HL-60 (cell line): ENCODE data around the gene SIGLEC9.

Experiments used
- GABPA ChIP-seq: IDR thresholded peaks from 2 replicates; pipeline ENCODE4 v1.6.1; 2012; ENCODE audit warnings: low read depth
- POLR2AphosphoS5 ChIP-seq: IDR thresholded peaks from 2 replicates; pipeline ENCODE4 v1.6.1; 2012; ENCODE audit warnings: low read depth
- SPI1 ChIP-seq: IDR thresholded peaks from 2 replicates; pipeline ENCODE4 v1.6.1; 2012; ENCODE audit warnings: low read depth, mild to moderate bottlenecking, borderline replicate concordance
- TF ChIP-seq, protein P1 (sequence below): IDR thresholded peaks from one replicate; pipeline ENCODE4 v1.5.1; 2011; ENCODE audit warnings: low read length, control low read depth, inconsistent platforms; ENCODE audit not compliant: insufficient read depth

- TF ChIP-seq, protein P1, sequence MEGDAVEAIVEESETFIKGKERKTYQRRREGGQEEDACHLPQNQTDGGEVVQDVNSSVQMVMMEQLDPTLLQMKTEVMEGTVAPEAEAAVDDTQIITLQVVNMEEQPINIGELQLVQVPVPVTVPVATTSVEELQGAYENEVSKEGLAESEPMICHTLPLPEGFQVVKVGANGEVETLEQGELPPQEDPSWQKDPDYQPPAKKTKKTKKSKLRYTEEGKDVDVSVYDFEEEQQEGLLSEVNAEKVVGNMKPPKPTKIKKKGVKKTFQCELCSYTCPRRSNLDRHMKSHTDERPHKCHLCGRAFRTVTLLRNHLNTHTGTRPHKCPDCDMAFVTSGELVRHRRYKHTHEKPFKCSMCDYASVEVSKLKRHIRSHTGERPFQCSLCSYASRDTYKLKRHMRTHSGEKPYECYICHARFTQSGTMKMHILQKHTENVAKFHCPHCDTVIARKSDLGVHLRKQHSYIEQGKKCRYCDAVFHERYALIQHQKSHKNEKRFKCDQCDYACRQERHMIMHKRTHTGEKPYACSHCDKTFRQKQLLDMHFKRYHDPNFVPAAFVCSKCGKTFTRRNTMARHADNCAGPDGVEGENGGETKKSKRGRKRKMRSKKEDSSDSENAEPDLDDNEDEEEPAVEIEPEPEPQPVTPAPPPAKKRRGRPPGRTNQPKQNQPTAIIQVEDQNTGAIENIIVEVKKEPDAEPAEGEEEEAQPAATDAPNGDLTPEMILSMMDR, result no peak
- TF ChIP-seq POLR2AphosphoS5 (no peak), SPI1 (no peak), GABPA (no peak)
Observed at GRCh38 chr19:51168564-51169282, 44.0 kb downstream of the SIGLEC9 start.
